GDM1 (cell line): Measurements from ENCODE around the gene KDM2A.

Source experiments
- DNase-seq: peaks from one replicate; lab custom pipeline; 2025; lab: John Stamatoyannopoulos, UW

KDM2A gene

GRCh38 chr11:67237574-67237973, 118.5 kb downstream of the KDM2A start:
- no peak for DNase-seq

- no peak for DNase-seq
Measured at GRCh38 chr11:67238894-67239782, 120.1 kb downstream of the KDM2A start.

- DNase-seq: peak; percentile 97
Measured at GRCh38 chr11:67239783-67240575, 120.9 kb downstream of the KDM2A start.

- DNase-seq: no peak
Measured at GRCh38 chr11:67240576-67241389, 121.7 kb downstream of the KDM2A start.

- no peak for DNase-seq
Measured at GRCh38 chr11:67242548-67242947, 123.5 kb downstream of the KDM2A start.

- no peak for DNase-seq
Measured at GRCh38 chr11:67243051-67243450, 124.0 kb downstream of the KDM2A start.

- DNase-seq: no peak
Measured at GRCh38 chr11:67245046-67245445, 126.0 kb downstream of the KDM2A start.

- DNase-seq: no peak
Measured at GRCh38 chr11:67247946-67248550, 129.0 kb downstream of the KDM2A start.

- DNase-seq: no peak
Measured at GRCh38 chr11:67248653-67249052, 129.6 kb downstream of the KDM2A start.

GRCh38 chr11:67250059-67251043, 131.3 kb downstream of the KDM2A start:
- no peak for DNase-seq

- DNase-seq: no peak
Measured at GRCh38 chr11:67251841-67252240, 132.8 kb downstream of the KDM2A start.

GRCh38 chr11:67252831-67253239, 133.8 kb downstream of the KDM2A start:
- peak; percentile 37 for DNase-seq

GRCh38 chr11:67253872-67254624, 135.0 kb downstream of the KDM2A start:
- DNase-seq: no peak

- DNase-seq: no peak
Measured at GRCh38 chr11:67254798-67255197, 135.7 kb downstream of the KDM2A start.

GRCh38 chr11:67255353-67255752, 136.3 kb downstream of the KDM2A start:
- no peak for DNase-seq

GRCh38 chr11:67255864-67256263, 136.8 kb downstream of the KDM2A start:
- DNase-seq: no peak

- no peak for DNase-seq
Measured at GRCh38 chr11:67256477-67257135, 137.5 kb downstream of the KDM2A start.

- no peak for DNase-seq
Measured at GRCh38 chr11:67260406-67260805, 141.3 kb downstream of the KDM2A start.
